ENCODE measurements around the gene RAB30.

RAB30 gene

GRCh38 chr11:83007909-83008580 lies 63.7 kb downstream of the RAB30 start:
- peak; percentile 52 for DNase-seq

GRCh38 chr11:83007477-83007876 lies 64.2 kb downstream of the RAB30 start:
- DNase-seq = peak; percentile 52

- peak; percentile 86 for DNase-seq
Measured at GRCh38 chr11:83006877-83007330, 64.8 kb downstream of the RAB30 start.

GRCh38 chr11:83004746-83005556 lies 66.7 kb downstream of the RAB30 start:
- DNase-seq = peak; percentile 29

GRCh38 chr11:83002522-83002921 lies 69.2 kb downstream of the RAB30 start:
- no peak for DNase-seq

GRCh38 chr11:83002053-83002452 lies 69.6 kb downstream of the RAB30 start:
- no peak for DNase-seq

GRCh38 chr11:83000381-83000780 lies 71.3 kb downstream of the RAB30 start:
- no peak for DNase-seq

GRCh38 chr11:82999232-82999631 lies 72.5 kb downstream of the RAB30 start:
- no peak for DNase-seq

GRCh38 chr11:82998697-82999096 lies 73.0 kb downstream of the RAB30 start:
- DNase-seq = no peak

- DNase-seq = peak; percentile 76
Measured at GRCh38 chr11:82996966-82997606, 74.6 kb downstream of the RAB30 start.

- DNase-seq = no peak
Measured at GRCh38 chr11:82995754-82996398, 75.8 kb downstream of the RAB30 start.

GRCh38 chr11:82995235-82995634 lies 76.5 kb downstream of the RAB30 start:
- DNase-seq = no peak

- no peak for DNase-seq
Measured at GRCh38 chr11:82994604-82995230, 77.0 kb downstream of the RAB30 start.

GRCh38 chr11:82992223-82992622 lies 79.5 kb downstream of the RAB30 start:
- DNase-seq = no peak

GRCh38 chr11:82989628-82990404 lies 81.9 kb downstream of the RAB30 start:
- no peak for DNase-seq

- DNase-seq = peak; percentile 18
Measured at GRCh38 chr11:82988936-82989627, 82.6 kb downstream of the RAB30 start.

GRCh38 chr11:82987997-82988396 lies 83.7 kb downstream of the RAB30 start:
- DNase-seq = no peak

- DNase-seq = no peak
Measured at GRCh38 chr11:82986446-82986845, 85.3 kb downstream of the RAB30 start.

- no peak for DNase-seq
Measured at GRCh38 chr11:82981852-82982251, 89.8 kb downstream of the RAB30 start.

- no peak for DNase-seq
Measured at GRCh38 chr11:82980947-82981346, 90.8 kb downstream of the RAB30 start.

GRCh38 chr11:82980292-82980691 lies 91.4 kb downstream of the RAB30 start:
- DNase-seq = no peak
